ENCODE results near the gene SPDYE1.

SPDYE1 gene

DNA sequence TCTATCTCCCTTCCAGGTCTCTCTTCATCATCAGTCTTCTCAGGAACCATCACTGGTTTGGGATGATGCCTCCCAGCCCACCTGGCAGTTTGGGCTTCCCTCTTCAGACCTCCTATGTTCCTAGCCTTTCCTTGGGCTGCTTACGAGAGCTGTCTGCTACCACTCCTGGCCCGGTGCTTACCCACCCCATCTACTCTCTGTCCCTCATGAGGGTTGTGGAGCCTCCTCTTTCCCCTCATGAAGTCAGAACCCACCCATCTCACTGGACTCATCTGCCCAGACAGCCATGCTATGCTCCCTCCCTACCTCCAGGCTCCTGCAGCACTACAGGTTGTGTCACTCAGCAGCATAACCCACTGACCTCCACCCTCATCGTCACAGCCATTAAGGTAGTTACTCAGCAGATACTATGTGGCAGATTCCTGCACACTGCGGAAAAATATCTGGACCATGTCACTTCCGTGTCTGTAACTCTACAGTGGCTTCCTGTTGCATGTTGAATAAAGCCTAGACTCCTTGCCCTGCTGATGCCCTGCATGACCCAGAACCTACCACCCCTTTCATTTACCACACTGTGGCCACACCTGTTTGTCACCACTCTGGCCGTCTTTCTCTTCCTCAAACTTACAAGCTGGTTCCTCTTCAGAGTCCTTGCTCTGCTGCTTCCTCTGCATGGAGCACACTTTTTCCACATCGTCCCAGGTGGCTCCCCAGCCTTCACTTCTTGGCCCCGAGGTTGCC is 48.8 kb downstream of the SPDYE1 start:
- Histone ChIP-seq H2AFZ (ENCODE audit: low read depth, low read length) (no peak overlapping the region), H4K20me1 (ENCODE audit: insufficient read depth, low read length) (peaks cover 52% of the 10 kb centered on the region), H3K79me2 (ENCODE audit: insufficient read depth, low read length) (peaks cover 72% of the 10 kb centered on the region), H3K36me3 (ENCODE audit: insufficient read depth, low read length) (peaks cover 44% of the 10 kb centered on the region), H3K27ac (ENCODE audit: low read length) (peak overlapping the region; percentile 97), H3K9me3 (ENCODE audit: insufficient read depth, low read length, severe bottlenecking) (no peaks in the 10 kb centered on the region), H3K4me3 (ENCODE audit: low read depth in 1 of 2, low read length in 2 of 2) (peak overlapping the region in 1 of 2 experiments; percentile 93; a peak in 2 of 4 replicates), H3K4me2 (ENCODE audit: insufficient read depth, low read length) (peak overlapping the region; percentile 85), H3K4me1 (ENCODE audit: insufficient read depth, low read length) (peaks cover 34% of the 10 kb centered on the region), H3K9ac (ENCODE audit: low read depth, low read length) (peak overlapping the region; percentile 94; the same call in 1 of the 2 replicates), H3K27me3 (ENCODE audit: insufficient read depth, low read length, poor library complexity) (no peaks in the 10 kb centered on the region)
- no peak for DNase-seq
- TF ChIP-seq, protein P1, sequence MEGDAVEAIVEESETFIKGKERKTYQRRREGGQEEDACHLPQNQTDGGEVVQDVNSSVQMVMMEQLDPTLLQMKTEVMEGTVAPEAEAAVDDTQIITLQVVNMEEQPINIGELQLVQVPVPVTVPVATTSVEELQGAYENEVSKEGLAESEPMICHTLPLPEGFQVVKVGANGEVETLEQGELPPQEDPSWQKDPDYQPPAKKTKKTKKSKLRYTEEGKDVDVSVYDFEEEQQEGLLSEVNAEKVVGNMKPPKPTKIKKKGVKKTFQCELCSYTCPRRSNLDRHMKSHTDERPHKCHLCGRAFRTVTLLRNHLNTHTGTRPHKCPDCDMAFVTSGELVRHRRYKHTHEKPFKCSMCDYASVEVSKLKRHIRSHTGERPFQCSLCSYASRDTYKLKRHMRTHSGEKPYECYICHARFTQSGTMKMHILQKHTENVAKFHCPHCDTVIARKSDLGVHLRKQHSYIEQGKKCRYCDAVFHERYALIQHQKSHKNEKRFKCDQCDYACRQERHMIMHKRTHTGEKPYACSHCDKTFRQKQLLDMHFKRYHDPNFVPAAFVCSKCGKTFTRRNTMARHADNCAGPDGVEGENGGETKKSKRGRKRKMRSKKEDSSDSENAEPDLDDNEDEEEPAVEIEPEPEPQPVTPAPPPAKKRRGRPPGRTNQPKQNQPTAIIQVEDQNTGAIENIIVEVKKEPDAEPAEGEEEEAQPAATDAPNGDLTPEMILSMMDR (IDR thresholded peaks at IDR 0.05; ENCODE audit: borderline replicate concordance, extremely low read depth, low read length, poor library complexity, severe bottlenecking): no peak
- no peak for TF ChIP-seq EZH2 (IDR thresholded peaks at IDR 0.05; ENCODE audit: borderline replicate concordance, low read depth, low read length, severe bottlenecking)
- ATAC-seq (ENCODE audit: insufficient read depth, low read depth): no peak

DNA sequence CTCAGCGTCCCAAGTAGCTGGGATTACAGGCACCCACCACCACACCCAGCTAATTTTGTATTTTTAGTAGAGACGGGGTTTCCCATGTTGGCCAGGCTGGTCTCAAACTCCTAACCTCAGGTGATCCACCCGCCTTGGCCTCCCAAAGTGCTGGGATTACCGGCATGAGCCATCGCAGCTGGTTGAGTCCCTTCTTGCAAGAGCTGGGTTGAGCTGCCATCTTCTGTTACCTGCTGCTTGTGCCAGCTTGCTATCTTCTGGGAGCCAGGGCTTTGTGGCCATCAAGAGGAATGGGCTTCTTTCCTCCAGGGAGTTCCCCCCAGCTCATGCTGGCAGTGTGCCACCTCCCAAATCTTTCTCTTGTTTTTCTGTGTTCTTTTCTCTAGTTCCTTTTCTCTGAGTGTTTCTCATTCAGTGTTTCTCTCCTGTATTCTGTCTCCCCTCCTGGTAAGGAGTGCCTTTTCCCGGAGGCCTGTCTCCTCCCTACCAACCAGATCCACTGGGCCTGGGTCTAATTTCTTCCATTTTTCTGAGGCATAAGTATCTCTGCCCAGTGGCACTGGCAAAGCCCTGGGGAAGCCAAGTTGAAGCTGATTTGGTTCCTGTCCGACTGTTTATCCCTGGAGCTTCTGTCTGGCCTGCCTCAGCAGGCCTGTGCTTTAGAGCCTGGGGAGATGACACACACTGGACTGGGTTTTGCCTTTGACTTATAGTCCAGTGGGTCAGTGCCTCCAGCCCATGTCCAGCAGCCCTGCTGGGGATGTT is 50.5 kb downstream of the SPDYE1 start:
- Histone ChIP-seq H3K4me2 (ENCODE audit: insufficient read depth, low read length) (no peak overlapping the region), H3K9me3 (ENCODE audit: insufficient read depth, low read length, severe bottlenecking) (no peaks in the 10 kb centered on the region), H2AFZ (ENCODE audit: low read depth, low read length) (no peak overlapping the region), H3K27ac (ENCODE audit: low read length) (no peak overlapping the region), H3K4me3 (ENCODE audit: low read depth in 1 of 2, low read length in 2 of 2) (no peak overlapping the region), H3K79me2 (ENCODE audit: insufficient read depth, low read length) (peaks cover 84% of the 10 kb centered on the region), H3K27me3 (ENCODE audit: insufficient read depth, low read length, poor library complexity) (no peaks in the 10 kb centered on the region), H3K4me1 (ENCODE audit: insufficient read depth, low read length) (peaks cover 34% of the 10 kb centered on the region), H3K9ac (ENCODE audit: low read depth, low read length) (no peak overlapping the region), H3K36me3 (ENCODE audit: insufficient read depth, low read length) (peaks cover 59% of the 10 kb centered on the region), H4K20me1 (ENCODE audit: insufficient read depth, low read length) (peaks cover 63% of the 10 kb centered on the region)
- DNase-seq: no peak
- ATAC-seq (ENCODE audit: insufficient read depth, low read depth): no peak
- no peak for TF ChIP-seq EZH2 (IDR thresholded peaks at IDR 0.05; ENCODE audit: borderline replicate concordance, low read depth, low read length, severe bottlenecking)
- TF ChIP-seq, protein P1 (IDR thresholded peaks at IDR 0.05; ENCODE audit: borderline replicate concordance, extremely low read depth, low read length, poor library complexity, severe bottlenecking): no peak

DNA sequence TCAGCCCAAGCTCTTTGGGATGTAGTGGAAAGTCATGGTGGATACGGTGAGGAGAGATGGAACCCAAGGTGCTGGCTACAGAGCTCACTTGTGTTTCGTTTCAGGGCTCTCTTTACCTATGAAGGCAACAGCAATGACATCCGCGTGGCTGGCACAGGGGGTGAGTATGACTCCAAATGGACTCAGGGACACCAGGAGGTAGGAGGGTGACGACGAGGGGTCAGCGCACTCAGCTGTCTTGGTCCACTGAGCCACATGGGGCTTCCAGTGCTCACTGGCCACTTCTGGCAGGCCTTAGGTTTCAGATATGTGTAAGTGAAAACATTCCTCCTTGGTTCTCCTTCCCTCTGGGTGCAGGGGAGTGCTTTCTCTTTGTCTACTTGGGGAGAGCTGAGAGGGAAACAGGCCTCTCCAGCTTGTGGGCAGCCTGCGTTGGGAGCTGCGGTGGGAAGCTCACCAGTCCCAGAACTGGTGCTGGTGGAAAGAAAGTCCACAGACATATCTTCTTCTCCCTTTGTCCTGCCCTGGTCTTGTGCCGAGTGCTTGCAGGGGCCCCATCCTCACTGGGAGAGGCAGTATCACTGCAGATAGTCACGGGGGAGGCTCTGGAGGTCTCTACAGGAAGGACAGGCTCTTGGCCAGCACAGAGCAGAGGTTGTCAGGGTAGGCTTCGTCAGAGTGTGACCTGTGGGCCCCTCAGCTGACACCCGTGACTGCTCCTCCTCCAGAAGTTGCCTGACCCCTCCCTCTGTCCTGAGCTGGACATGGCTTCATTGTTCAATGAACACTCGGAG is 52.6 kb downstream of the SPDYE1 start:
- ATAC-seq (ENCODE audit: insufficient read depth, low read depth): no peak
- H3K79me2 ChIP-seq (ENCODE audit: insufficient read depth, low read length): peaks cover 78% of the 10 kb centered on the region
- peaks cover 76% of the 10 kb centered on the region for H3K36me3 ChIP-seq (ENCODE audit: insufficient read depth, low read length)
- no peak overlapping the region for H3K4me2 ChIP-seq (ENCODE audit: insufficient read depth, low read length)
- H3K27me3 ChIP-seq (ENCODE audit: insufficient read depth, low read length, poor library complexity): no peaks in the 10 kb centered on the region
- H3K9ac ChIP-seq (ENCODE audit: low read depth, low read length): no peak overlapping the region
- H3K4me1 ChIP-seq (ENCODE audit: insufficient read depth, low read length): peaks cover 24% of the 10 kb centered on the region
- no peak overlapping the region for H2AFZ ChIP-seq (ENCODE audit: low read depth, low read length)
- H3K9me3 ChIP-seq (ENCODE audit: insufficient read depth, low read length, severe bottlenecking): no peaks in the 10 kb centered on the region
- TF ChIP-seq EZH2 (IDR thresholded peaks at IDR 0.05; ENCODE audit: borderline replicate concordance, low read depth, low read length, severe bottlenecking): no peak
- TF ChIP-seq, protein P1 (IDR thresholded peaks at IDR 0.05; ENCODE audit: borderline replicate concordance, extremely low read depth, low read length, poor library complexity, severe bottlenecking): no peak
- H4K20me1 ChIP-seq (ENCODE audit: insufficient read depth, low read length): peaks cover 68% of the 10 kb centered on the region
- no peak overlapping the region for H3K4me3 ChIP-seq (ENCODE audit: low read depth in 1 of 2, low read length in 2 of 2)
- DNase-seq: no peak
- H3K27ac ChIP-seq (ENCODE audit: low read length): peak overlapping the region; percentile 26; the same call in 1 of the 2 replicates
